ENCODE data around the gene TCF23. TPM values are rescaled to one million over a fixed set of nuclear protein-coding genes. Genes with fewer than 3 reads are reported as not detected.
"Not testable (repeated sequence)": the region's sequence is repeated elsewhere in the genome, so short reads cannot be mapped to it uniquely, and the experiment has no call there.

TCF23 gene
- total RNA-seq, 1 donor from 2014 or later = 0.16 TPM

GRCh38 chr2:27177441-27178351 is 28.9 kb downstream of the TCF23 start:
- DNase-seq (ENCODE audit: missing footprints) = no peak
- intact Hi-C loops (cut with DNase I) = no loop called here

DNA sequence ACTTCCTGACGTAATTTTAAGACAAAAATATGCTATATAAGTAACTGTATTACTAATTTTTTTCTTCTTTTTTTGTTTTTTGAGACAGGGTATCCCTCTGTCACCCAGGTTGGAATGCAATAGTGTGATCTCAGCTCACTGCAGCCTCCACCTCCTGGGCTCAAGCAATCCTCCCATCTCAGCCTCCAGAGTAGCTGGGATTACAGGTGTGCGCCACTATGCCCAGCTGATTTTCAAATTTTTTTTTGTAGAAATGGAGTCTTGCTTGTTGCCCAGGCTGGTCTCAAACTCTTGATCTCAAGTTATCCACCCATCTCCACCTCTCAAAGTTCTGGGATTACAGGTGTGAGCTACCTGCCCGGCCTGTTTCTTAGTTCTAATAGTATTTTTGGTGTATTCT is 29.7 kb downstream of the TCF23 start:
- no peak for ATAC-seq
- intact Hi-C loops (cut with DNase I) = no loop called here

More at GRCh38 chr2:27177441-27178351, 28.9 kb downstream of the TCF23 start:
- no peak for ATAC-seq

DNA sequence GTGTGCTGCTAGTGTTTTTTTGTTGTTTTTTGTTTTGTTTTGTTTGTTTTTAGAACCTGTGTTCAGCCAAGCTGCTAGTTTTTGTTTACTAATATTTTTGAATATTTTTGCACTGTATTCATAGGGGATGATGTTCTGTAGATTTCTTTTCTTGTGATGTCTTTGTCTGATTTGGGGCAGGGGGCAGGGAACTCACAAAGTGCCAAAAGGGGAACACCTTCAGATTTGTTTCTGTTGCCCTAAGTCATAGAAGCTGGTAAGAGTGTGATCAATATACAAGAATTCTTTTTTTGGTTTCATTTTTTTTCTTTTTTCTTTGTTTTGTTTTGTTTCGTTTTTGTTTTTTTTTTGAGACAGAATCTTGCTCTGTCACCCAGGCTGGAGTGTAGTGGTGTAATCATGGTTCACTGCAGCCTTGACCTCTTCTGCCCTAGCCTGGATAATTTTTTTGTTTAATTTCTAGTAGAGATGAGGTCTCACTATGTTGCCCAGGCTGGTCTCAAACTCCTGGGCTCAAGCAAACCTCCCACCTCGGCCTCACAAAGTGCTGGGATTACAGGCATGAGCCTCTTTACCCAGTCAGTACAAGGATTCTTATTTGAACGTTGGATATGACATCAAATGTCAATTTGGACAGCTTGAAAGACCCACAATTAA is 30.7 kb downstream of the TCF23 start:
- ATAC-seq = no peak
- no peak for DNase-seq (ENCODE audit: missing footprints)
- intact Hi-C loops (cut with DNase I) = no loop called here

More for the DNA sequence above, 29.7 kb downstream of the TCF23 start:
- no peak for DNase-seq (ENCODE audit: missing footprints)

GRCh38 chr2:27182346-27182745 is 33.5 kb downstream of the TCF23 start:
- DNase-seq (ENCODE audit: missing footprints) (no peak), ATAC-seq (no peak)
- intact Hi-C loops (cut with DNase I) = no loop called here

- no peak for DNase-seq (ENCODE audit: missing footprints)
- peak; percentile 73 for ATAC-seq
- intact Hi-C loops (cut with DNase I) = no loop called here
Observed at GRCh38 chr2:27184115-27184514, 35.3 kb downstream of the TCF23 start.

DNA sequence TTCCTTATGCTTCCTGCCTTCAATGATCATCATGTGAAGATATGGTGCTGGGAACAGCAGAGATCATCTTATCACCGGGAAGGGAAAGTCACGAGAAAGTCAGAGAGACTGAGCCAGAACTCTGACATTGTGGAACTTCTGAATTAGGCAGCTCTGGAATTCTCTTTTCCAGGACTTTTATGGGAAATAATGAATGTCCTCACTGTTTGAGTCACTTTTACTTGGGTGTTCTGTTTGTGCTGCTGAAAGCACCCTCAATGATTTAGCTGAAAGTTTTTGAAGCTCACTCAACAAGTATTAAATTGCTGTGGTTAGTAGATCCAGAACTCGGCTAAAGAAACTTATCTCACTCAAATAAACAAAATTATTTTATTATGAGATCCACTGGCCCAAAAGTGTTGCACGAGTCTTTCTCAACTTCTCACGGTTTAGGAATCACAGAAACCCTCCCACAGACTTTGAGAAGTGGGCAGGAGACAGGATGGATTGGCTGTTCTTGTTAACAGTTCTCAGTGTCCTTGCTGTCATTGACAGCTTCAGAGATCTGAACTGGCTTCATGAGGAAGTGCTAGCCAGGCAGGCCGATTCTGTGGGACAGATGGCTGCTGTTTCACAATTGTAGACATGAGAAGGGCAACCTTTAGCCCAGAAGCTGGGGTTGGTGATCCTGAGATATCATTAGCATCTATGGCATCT is 36.7 kb downstream of the TCF23 start:
- ATAC-seq (peak; percentile 83), DNase-seq (ENCODE audit: missing footprints) (no peak)
- intact Hi-C loops (cut with DNase I) = no loop called here

GRCh38 chr2:27186613-27187345 is 38.0 kb downstream of the TCF23 start:
- intact Hi-C loops (cut with DNase I) = no loop called here
- no peak for ATAC-seq

GRCh38 chr2:27189989-27190388 is 41.2 kb downstream of the TCF23 start:
- intact Hi-C loops (cut with DNase I) = loop anchor here (5.0 kb wide), 1 partner anchor 228 kb away; no protein-coding TSS in a partner anchor
- DNase-seq (ENCODE audit: missing footprints) = no peak
- ATAC-seq = no peak

More at GRCh38 chr2:27186613-27187345, 38.0 kb downstream of the TCF23 start:
- DNase-seq (ENCODE audit: missing footprints) = no peak

DNA sequence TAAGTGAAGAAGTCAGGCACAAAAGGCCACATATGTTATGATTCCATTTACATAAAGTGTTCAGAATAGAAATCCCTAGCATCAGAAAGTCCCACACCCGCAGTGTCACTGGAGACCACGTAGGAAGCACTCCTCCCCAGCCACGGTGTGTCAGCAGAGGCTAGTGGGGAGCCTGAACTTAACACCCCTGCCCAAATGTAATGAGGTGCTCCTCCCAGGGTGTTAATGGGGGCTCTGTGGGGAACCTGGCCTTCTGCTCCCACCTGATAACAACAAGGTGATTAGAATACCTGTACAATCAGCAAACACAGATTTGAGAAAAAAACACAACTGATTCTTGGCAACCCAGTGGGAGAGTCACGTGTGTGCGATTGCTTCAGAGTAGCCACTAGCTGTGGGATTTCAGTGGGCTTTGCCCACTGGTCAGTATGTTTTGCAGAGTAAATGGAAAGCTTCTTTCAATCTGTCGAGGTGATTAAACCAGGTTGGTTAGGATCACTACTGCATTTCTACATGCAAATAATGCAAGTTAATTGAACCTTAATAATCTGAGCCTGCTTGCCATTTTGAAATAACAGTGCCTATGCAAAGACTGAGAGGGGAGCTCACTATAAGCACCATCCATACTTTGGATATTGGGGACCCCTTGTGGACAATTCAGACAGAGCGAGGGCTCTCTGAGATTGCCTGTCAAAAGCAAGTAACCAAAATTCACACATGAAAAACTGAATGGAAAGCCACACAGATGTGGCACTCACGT is 42.4 kb downstream of the TCF23 start:
- intact Hi-C loops (cut with DNase I) = loop anchor here (1.0 to 5.0 kb wide), 2 partner anchors 93 to 229 kb away; no protein-coding TSS in a partner anchor
- DNase-seq (ENCODE audit: missing footprints) (no peak), ATAC-seq (peak; percentile 64)

DNA sequence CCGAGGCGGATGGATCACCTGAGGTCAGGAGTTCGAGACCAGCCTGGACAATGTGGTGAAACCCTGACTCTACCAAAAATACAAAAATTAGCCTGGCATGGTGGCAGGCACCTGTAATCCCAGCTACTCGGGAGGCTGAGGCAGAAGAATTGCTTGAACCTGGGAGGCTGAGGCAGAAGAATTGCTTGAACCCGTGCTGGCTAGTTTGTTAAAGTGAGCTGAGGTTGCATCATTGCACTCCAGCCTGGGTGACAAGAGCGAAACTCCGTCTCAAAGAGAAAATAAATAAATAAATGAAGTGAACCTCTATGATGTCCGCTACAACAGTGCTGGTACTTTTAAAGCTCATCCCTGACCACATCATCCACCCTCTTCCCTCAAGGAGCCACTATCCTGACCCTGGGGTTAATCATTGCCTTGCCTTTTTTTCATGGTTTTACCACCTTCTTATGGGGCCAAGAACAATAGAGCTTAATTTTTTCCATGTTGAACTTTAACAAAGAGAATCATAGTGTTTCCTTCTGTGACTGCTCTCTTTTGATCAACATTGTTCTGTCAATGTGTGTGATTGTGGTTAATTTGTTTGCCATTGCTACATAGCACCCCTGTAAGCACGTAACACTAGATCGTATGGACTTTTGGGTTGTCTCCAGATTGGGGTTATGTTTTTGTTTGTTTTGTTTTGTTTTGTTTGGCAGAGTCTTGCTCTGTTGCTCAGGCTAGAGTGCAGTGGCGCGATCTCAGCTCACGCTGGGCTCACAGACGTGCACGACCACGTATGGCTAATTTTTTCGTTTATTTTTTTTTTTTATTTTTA is 45.9 kb downstream of the TCF23 start:
- ATAC-seq (no peak), DNase-seq (ENCODE audit: missing footprints) (no peak)
- intact Hi-C loops (cut with DNase I) = loop anchor here (5.0 kb wide), 1 partner anchor 232 kb away; no protein-coding TSS in a partner anchor

- DNase-seq (ENCODE audit: missing footprints); intact Hi-C loops (cut with DNase I); ATAC-seq: not testable (repeated sequence)
Observed at GRCh38 chr2:27195799-27196198, 47.0 kb downstream of the TCF23 start.

- DNase-seq (ENCODE audit: missing footprints); intact Hi-C loops (cut with DNase I); ATAC-seq: not testable (repeated sequence)
Observed at GRCh38 chr2:27198068-27198467, 49.3 kb downstream of the TCF23 start.

DNA sequence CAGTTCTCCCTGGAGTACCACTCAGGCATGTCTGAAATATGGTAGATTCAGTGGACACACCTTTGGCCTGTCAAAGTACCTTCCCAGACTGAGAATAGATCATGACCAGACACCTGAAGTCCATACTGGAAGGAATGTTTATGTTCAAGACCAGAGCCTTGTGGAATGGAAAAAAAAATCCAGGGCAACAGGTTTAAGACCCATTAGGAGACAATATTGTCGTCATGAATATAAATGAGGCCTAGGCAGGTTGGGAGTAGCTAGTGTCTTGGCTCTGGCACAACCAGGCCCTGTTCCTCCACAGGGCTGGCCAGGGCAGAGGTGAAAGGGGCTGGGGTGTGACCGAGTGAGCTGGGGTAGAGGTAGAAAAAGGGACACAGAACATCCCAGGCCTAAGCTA is 49.8 kb downstream of the TCF23 start:
- ATAC-seq (no peak), DNase-seq (ENCODE audit: missing footprints) (no peak)
- intact Hi-C loops (cut with DNase I) = no loop called here

DNA sequence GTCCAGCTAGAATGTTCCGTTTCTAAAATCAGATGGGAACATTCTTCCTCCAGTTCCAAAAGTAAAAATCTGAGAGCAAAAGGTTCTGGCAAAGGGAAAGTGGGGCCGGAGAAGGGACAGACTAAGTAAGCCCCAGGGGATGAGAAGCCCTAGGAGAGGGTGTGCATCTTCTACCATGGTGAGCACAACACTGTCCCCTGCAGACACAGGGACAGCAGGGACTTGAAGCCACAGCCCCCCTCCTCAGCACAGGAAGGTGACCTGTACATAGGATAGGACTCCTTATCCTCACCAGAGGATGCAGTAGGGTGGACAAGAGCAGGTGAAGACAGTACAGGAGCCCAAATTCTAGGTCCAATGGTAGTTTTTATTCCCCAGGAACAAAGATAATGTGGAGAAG is 50.4 kb downstream of the TCF23 start:
- DNase-seq (ENCODE audit: missing footprints) (no peak), ATAC-seq (no peak)
- intact Hi-C loops (cut with DNase I) = no loop called here

DNA sequence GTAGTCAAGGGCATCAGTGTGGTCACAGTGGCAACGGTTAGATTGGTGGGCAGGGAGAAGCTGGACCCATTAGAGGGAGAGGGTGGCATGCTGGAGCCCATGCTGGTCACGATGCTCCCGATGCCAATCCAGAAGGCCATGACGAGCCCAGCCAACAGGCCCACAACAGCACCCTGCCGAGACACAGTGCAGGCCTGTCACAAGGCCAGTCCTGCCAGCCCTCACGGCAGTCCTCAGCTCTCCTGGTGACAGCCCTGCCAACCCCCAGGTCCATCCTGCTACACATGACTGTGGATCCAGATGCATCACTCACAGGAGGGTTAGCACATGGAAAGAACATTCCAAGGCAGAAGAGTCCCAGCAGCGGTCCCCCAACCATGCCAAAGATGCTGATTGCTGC is 52.9 kb downstream of the TCF23 start:
- intact Hi-C loops (cut with DNase I) = no loop called here
- ATAC-seq (no peak), DNase-seq (ENCODE audit: missing footprints) (no peak)

DNA sequence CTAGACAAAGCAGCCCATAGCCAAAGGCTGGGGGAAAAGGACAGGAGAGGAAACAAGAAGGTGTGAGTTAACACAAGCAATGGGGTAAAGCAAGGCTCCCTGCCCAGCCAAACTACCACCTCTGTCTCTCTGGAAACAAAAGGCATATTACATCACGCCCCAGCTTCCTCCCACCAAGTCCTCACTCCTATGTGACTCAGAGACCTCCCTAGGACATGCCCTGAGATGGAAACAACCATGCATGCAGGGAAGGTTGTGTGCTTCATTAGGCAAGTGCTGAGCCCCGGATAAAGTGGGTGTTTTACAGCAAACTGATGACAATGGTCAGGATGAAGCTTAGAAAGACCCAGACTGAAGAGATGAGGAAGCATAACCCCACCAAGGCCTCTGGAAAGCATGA is 54.0 kb downstream of the TCF23 start:
- DNase-seq (ENCODE audit: missing footprints) (no peak), ATAC-seq (no peak)
- intact Hi-C loops (cut with DNase I) = no loop called here

- DNase-seq (ENCODE audit: missing footprints) (no peak), ATAC-seq (no peak)
- intact Hi-C loops (cut with DNase I) = no loop called here
Observed at GRCh38 chr2:27203741-27204140, 54.9 kb downstream of the TCF23 start.

Measured in Right ventricle myocardium inferior (tissue), 1 donor.